IPS DF 6.9 (cell line): ENCODE data around the gene HNRNPUL2.

Experiments
- DNase-seq: peaks from one replicate; pipeline ENCODE4 v3.0.0-alpha.2; 2013; ENCODE audit warnings: low read depth, low spot score
- H3K27ac ChIP-seq: one replicate; pipeline ENCODE4 v1.5.1; 2013; ENCODE audit warnings: low read length, control low read depth
- H3K27me3 ChIP-seq: 2 replicates; pipeline ENCODE4 v1.6.1; 2013; ENCODE audit warnings: mild to moderate bottlenecking, low read length; ENCODE audit not compliant: control insufficient read depth, insufficient read depth
- H3K36me3 ChIP-seq: 2 replicates; pipeline ENCODE4 v1.6.1; 2013; ENCODE audit warnings: low read length; ENCODE audit not compliant: control insufficient read depth, insufficient read depth
- H3K4me1 ChIP-seq: 2 replicates; pipeline ENCODE4 v1.6.1; 2013; ENCODE audit warnings: low read length; ENCODE audit not compliant: control insufficient read depth, insufficient read depth
- H3K4me3 ChIP-seq: 2 replicates; pipeline ENCODE4 v1.5.1; 2013; ENCODE audit warnings: mild to moderate bottlenecking, low read length
- H3K9me3 ChIP-seq: 2 replicates; pipeline ENCODE4 v1.6.1; 2013; ENCODE audit warnings: low read length, inconsistent platforms; ENCODE audit not compliant: control insufficient read depth, insufficient read depth
- WGBS: extraction: QIAGEN DNeasy Blood & Tissue Kit; methylation state at CpG from one replicate; pipeline ENCODE4 v1.1.7; 2013; ENCODE audit warnings: mixed read lengths, missing lambda C conversion rate; ENCODE audit not compliant: insufficient read length, insufficient coverage; 5-methylcytosine and 5-hydroxymethylcytosine counted together

Gene HNRNPUL2

GRCh38 chr11:62726156-62726914 is 922 bp downstream of the HNRNPUL2 start:
- whole genome bisulfite sequencing = no CpG with 5 or more reads among the region's 51 CpGs
- Histone ChIP-seq H3K4me1 (no peaks in the 10 kb centered on the region; the same call in 1 of the 2 replicates), H3K9me3 (no peaks in the 10 kb centered on the region), H3K36me3 (peaks cover 13% of the 10 kb centered on the region), H3K27me3 (no peaks in the 10 kb centered on the region), H3K4me3 (peak overlapping the region; percentile 46), H3K27ac (no peak overlapping the region)
- no peak for DNase-seq

- Histone ChIP-seq H3K27me3 (no peaks in the 10 kb centered on the region), H3K27ac (no peak overlapping the region), H3K4me1 (no peaks in the 10 kb centered on the region; the same call in 1 of the 2 replicates), H3K4me3 (peak overlapping the region; percentile 46; the same call in 1 of the 2 replicates), H3K36me3 (peaks cover 17% of the 10 kb centered on the region), H3K9me3 (no peaks in the 10 kb centered on the region)
- no peak for DNase-seq
- no CpG with 5 or more reads among the region's 7 CpGs for WGBS
Observed at GRCh38 chr11:62725646-62726045, 1.6 kb downstream of the HNRNPUL2 start.

GRCh38 chr11:62724171-62724570 is 3.1 kb downstream of the HNRNPUL2 start:
- no peaks in the 10 kb centered on the region for H3K27me3 ChIP-seq
- no CpG with 5 or more reads among the region's 8 CpGs for WGBS
- DNase-seq = no peak
- H3K9me3 ChIP-seq = no peaks in the 10 kb centered on the region
- H3K36me3 ChIP-seq = peaks cover 24% of the 10 kb centered on the region
- no peaks in the 10 kb centered on the region for H3K4me1 ChIP-seq
- no peak overlapping the region for H3K4me3 ChIP-seq
- H3K27ac ChIP-seq = no peak overlapping the region

- Histone ChIP-seq H3K4me1 (no peaks in the 10 kb centered on the region), H3K36me3 (peaks cover 25% of the 10 kb centered on the region), H3K9me3 (no peaks in the 10 kb centered on the region), H3K27ac (no peak overlapping the region), H3K4me3 (no peak overlapping the region), H3K27me3 (no peaks in the 10 kb centered on the region)
- DNase-seq = no peak
- WGBS = no CpG with 5 or more reads among the region's 7 CpGs
Observed at GRCh38 chr11:62721994-62722393, 5.3 kb downstream of the HNRNPUL2 start.

GRCh38 chr11:62719302-62719978 is 7.8 kb downstream of the HNRNPUL2 start:
- Histone ChIP-seq H3K4me3 (no peak overlapping the region), H3K36me3 (peaks cover 34% of the 10 kb centered on the region), H3K27me3 (no peaks in the 10 kb centered on the region), H3K4me1 (no peaks in the 10 kb centered on the region), H3K9me3 (no peaks in the 10 kb centered on the region), H3K27ac (no peak overlapping the region)
- WGBS = no CpG with 5 or more reads among the region's 2 CpGs
- no peak for DNase-seq

GRCh38 chr11:62716816-62717215 is 10.4 kb downstream of the HNRNPUL2 start:
- no peak for DNase-seq
- H3K9me3 ChIP-seq = no peaks in the 10 kb centered on the region
- no CpG with 5 or more reads among the region's 11 CpGs for WGBS
- H3K4me3 ChIP-seq = no peak overlapping the region
- no peaks in the 10 kb centered on the region for H3K27me3 ChIP-seq
- H3K27ac ChIP-seq = no peak overlapping the region
- H3K4me1 ChIP-seq = no peaks in the 10 kb centered on the region
- peaks cover 27% of the 10 kb centered on the region for H3K36me3 ChIP-seq

GRCh38 chr11:62716206-62716605 is 11.1 kb downstream of the HNRNPUL2 start:
- Histone ChIP-seq H3K36me3 (peaks cover 27% of the 10 kb centered on the region), H3K4me1 (no peaks in the 10 kb centered on the region), H3K9me3 (no peaks in the 10 kb centered on the region), H3K27ac (no peak overlapping the region), H3K27me3 (no peaks in the 10 kb centered on the region), H3K4me3 (no peak overlapping the region)
- WGBS = no CpG with 5 or more reads among the region's 5 CpGs
- no peak for DNase-seq

- Histone ChIP-seq H3K9me3 (no peaks in the 10 kb centered on the region), H3K4me3 (no peak overlapping the region), H3K27me3 (no peaks in the 10 kb centered on the region), H3K36me3 (peaks cover 23% of the 10 kb centered on the region), H3K27ac (no peak overlapping the region), H3K4me1 (no peaks in the 10 kb centered on the region)
- no peak for DNase-seq
- no CpG with 5 or more reads among the region's 24 CpGs for WGBS
Observed at GRCh38 chr11:62715150-62716130, 11.8 kb downstream of the HNRNPUL2 start.

GRCh38 chr11:62713343-62713742 is 13.9 kb downstream of the HNRNPUL2 start:
- peaks cover 14% of the 10 kb centered on the region; the same call in 1 of the 2 replicates for H3K36me3 ChIP-seq
- DNase-seq = no peak
- WGBS = no CpG with 5 or more reads among the region's 2 CpGs
- H3K9me3 ChIP-seq = no peaks in the 10 kb centered on the region
- no peaks in the 10 kb centered on the region for H3K27me3 ChIP-seq
- H3K4me3 ChIP-seq = no peak overlapping the region
- H3K4me1 ChIP-seq = no peaks in the 10 kb centered on the region; the same call in 1 of the 2 replicates
- H3K27ac ChIP-seq = no peak overlapping the region

GRCh38 chr11:62712861-62713260 is 14.4 kb downstream of the HNRNPUL2 start:
- no peaks in the 10 kb centered on the region for H3K27me3 ChIP-seq
- no peaks in the 10 kb centered on the region for H3K9me3 ChIP-seq
- H3K27ac ChIP-seq = no peak overlapping the region
- no peak overlapping the region for H3K4me3 ChIP-seq
- no peaks in the 10 kb centered on the region; the same call in 1 of the 2 replicates for H3K4me1 ChIP-seq
- no CpG with 5 or more reads among the region's 3 CpGs for WGBS
- no peak for DNase-seq
- peaks cover 14% of the 10 kb centered on the region; the same call in 1 of the 2 replicates for H3K36me3 ChIP-seq
